IPS-20b (cell line): ENCODE data around the gene PRRT2.
"Not testable (repeated sequence)": the region's sequence is repeated elsewhere in the genome, so short reads cannot be mapped to it uniquely, and the experiment has no call there.

Experiments
- H3K27ac ChIP-seq: one replicate; pipeline ENCODE4 v1.5.1; 2013; ENCODE audit warnings: low read length
- H3K27me3 ChIP-seq: 2 replicates; pipeline ENCODE4 v1.6.1; 2013; ENCODE audit warnings: mild to moderate bottlenecking, low read length, inconsistent platforms; ENCODE audit not compliant: insufficient read depth
- H3K36me3 ChIP-seq: 2 replicates; pipeline ENCODE4 v1.6.1; 2013; ENCODE audit warnings: low read depth, mild to moderate bottlenecking, inconsistent platforms, low read length, moderate library complexity; ENCODE audit not compliant: insufficient read depth
- H3K4me1 ChIP-seq: 2 replicates; pipeline ENCODE4 v1.6.1; 2013; ENCODE audit warnings: mild to moderate bottlenecking, control low read depth, inconsistent platforms, low read length, moderate library complexity; ENCODE audit not compliant: insufficient read depth
- H3K4me3 ChIP-seq: 2 replicates; pipeline ENCODE4 v1.5.1; 2013; ENCODE audit warnings: mild to moderate bottlenecking, low read length, inconsistent platforms
- H3K9ac ChIP-seq: 2 replicates; pipeline ENCODE4 v1.6.1; 2013; ENCODE audit warnings: low read depth, mild to moderate bottlenecking, inconsistent platforms, low read length, moderate library complexity
- H3K9me3 ChIP-seq: 2 replicates; pipeline ENCODE4 v1.6.1; 2013; ENCODE audit warnings: mild to moderate bottlenecking, low read depth, low read length, inconsistent platforms; ENCODE audit not compliant: insufficient read depth

The PRRT2 gene

DNA sequence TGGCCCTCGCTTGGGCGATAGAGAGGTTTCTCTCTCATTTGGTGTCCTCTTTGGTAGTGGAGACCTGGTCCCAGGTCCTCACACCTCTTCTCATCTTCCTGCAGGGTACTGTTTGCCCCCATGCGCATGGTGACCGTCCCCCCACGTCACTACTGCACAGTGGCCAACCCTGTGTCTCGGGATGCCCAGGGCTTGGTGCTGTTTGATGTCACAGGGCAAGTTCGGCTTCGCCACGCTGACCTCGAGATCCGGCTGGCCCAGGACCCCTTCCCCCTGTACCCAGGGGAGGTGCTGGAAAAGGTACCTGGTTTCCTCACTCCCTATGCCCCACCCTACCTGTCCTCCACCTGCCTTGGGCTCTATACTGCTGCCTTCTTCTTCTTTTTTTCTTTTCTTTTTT, 18.8 kb downstream of the PRRT2 start:
- Histone ChIP-seq H3K27ac (no peak overlapping the region), H3K9me3 (no peaks in the 10 kb centered on the region), H3K9ac (no peak overlapping the region), H3K4me1 (0 out of 2 replicates have a peak, but pooled peaks cover 2% of the 10 kb centered on the region), H3K4me3 (no peak overlapping the region), H3K27me3 (no peaks in the 10 kb centered on the region), H3K36me3 (no peaks in the 10 kb centered on the region)

DNA sequence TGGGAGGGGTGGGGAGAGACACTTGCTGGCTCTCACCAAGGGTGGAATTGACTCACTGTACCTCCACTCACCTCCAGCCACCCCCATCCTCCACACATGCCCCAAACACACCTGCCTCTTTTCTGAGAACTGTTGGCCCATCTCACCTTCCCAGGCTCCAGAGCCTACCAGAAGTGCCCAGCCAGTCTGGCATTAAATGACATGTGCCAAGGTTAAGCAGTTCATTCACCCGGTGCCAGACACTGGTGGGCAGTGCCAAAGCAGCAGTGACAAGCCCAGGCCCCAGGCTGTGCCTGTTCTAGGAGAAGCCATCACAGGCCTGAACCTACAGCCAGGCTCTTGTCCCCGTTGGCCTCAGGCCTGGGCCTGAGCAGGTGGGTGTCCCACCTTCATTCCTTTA, 19.5 kb downstream of the PRRT2 start:
- H3K9me3 ChIP-seq: no peaks in the 10 kb centered on the region
- H3K4me1 ChIP-seq: no peaks in the 10 kb centered on the region
- no peaks in the 10 kb centered on the region for H3K36me3 ChIP-seq
- H3K9ac ChIP-seq: no peak overlapping the region
- no peaks in the 10 kb centered on the region for H3K27me3 ChIP-seq
- no peak overlapping the region for H3K4me3 ChIP-seq
- no peak overlapping the region for H3K27ac ChIP-seq

DNA sequence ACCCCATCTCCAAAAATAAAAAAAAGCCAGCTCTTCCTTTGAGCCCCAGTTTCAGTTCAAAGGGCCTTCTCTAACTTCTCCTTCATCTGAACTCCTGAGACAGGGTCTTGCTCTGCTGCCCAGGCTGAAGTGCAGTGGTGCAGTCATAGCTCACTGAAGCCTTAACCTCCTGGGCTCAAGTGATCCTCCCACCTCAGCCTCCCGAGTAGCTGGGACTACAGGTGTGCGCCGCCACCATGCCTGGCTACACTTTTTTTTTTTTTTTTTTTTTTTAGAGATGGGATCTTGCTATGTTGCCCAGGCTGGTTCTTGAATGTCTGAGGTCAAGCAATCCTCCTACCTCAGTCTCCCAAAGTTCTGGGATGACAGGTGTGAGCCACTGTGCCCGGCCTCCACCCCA, 21.2 kb downstream of the PRRT2 start:
- H3K27ac ChIP-seq, H3K27me3 ChIP-seq, H3K9me3 ChIP-seq, H3K4me3 ChIP-seq, H3K9ac ChIP-seq, H3K4me1 ChIP-seq, H3K36me3 ChIP-seq: not testable (repeated sequence)

DNA sequence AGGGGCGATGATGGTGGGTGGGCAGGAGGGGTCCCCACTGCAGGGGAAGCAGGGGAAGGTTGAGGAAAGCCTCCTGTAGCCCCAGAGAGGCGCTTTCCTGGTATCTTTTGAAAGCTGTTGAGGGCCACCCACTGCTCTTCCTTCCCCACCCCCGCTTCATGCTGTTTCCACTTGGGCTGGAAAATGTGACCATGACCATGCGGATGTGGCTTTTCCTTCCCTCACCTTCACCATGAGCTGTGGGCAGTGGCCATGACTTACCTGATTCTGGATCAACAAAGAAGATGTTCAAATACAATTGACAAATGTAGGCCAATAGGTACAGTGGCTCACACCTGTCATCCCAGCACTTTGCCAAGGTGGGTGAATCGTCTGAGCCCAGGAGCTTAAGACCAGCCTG, 22.1 kb downstream of the PRRT2 start:
- no peak overlapping the region for H3K9ac ChIP-seq
- no peak overlapping the region for H3K4me3 ChIP-seq
- no peaks in the 10 kb centered on the region for H3K36me3 ChIP-seq
- H3K27ac ChIP-seq: no peak overlapping the region
- no peaks in the 10 kb centered on the region for H3K27me3 ChIP-seq
- no peaks in the 10 kb centered on the region for H3K9me3 ChIP-seq
- no peaks in the 10 kb centered on the region for H3K4me1 ChIP-seq

DNA sequence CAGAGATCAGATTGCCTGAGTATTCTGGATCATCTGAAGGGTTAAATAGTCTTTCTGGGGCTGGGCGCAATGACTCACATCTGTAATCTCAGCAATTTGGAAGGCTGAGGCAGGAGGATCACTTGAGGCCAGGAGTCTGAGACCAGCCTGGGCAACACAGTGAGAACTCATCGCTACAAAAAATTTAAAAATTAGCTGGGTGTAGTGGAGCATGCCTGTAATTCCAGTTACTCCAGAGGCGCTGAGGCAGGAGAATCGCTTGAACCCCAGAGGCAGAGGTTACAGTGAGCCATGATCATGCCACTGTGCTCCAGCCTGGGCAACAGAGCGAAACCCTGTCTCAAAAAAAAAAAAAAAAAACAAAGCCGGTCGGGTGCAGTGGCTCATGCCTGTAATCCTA, 23.9 kb downstream of the PRRT2 start:
- Histone ChIP-seq H3K27me3 (no peaks in the 10 kb centered on the region), H3K9ac (no peak overlapping the region), H3K27ac (no peak overlapping the region), H3K9me3 (no peaks in the 10 kb centered on the region), H3K36me3 (no peaks in the 10 kb centered on the region), H3K4me1 (no peaks in the 10 kb centered on the region), H3K4me3 (no peak overlapping the region)

DNA sequence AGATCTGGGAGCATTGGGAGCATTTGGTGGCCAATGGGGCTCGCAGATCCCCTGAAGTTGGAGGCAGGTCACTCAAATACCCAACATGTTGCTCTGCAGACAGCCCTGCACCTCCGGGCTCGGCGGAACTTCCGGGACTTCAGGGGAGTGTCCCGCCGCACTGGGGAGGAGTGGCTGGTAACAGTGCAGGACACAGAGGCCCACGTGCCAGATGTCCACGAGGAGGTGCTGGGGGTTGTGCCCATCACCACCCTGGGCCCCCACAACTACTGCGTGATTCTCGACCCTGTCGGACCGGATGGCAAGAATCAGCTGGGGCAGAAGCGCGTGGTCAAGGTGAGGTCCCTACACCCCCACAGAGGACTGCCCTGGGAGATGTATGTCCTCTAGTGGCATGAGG, 24.6 kb downstream of the PRRT2 start:
- Histone ChIP-seq H3K4me1 (no peaks in the 10 kb centered on the region), H3K36me3 (no peaks in the 10 kb centered on the region)

DNA sequence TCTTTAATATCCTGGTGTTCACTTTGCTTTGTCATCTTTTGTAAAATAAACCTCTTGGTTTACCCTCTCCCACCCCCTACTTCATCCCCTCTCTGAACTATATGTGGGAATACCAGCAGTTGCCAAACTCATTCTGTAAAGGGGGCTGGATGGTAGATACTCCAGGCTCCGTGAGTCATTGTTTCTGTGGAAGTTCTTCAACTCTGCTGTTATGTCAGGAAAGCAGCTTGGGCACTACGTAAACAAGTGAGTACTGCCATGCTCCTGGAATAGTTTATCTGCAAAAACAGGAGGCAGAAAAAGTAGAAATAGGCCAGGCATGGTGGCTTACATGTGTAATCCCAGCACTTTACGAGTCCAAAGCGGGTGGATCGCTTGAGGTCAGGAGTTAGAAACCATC, 25.8 kb downstream of the PRRT2 start:
- Histone ChIP-seq H3K4me1 (no peaks in the 10 kb centered on the region), H3K36me3 (no peaks in the 10 kb centered on the region), H3K9ac (no peak overlapping the region), H3K9me3 (no peaks in the 10 kb centered on the region), H3K27ac (no peak overlapping the region), H3K27me3 (no peaks in the 10 kb centered on the region), H3K4me3 (no peak overlapping the region)

More for the DNA sequence above, 24.6 kb downstream of the PRRT2 start:
- Histone ChIP-seq H3K27ac (no peak overlapping the region), H3K9ac (no peak overlapping the region), H3K4me3 (no peak overlapping the region), H3K27me3 (no peaks in the 10 kb centered on the region), H3K9me3 (no peaks in the 10 kb centered on the region)

DNA sequence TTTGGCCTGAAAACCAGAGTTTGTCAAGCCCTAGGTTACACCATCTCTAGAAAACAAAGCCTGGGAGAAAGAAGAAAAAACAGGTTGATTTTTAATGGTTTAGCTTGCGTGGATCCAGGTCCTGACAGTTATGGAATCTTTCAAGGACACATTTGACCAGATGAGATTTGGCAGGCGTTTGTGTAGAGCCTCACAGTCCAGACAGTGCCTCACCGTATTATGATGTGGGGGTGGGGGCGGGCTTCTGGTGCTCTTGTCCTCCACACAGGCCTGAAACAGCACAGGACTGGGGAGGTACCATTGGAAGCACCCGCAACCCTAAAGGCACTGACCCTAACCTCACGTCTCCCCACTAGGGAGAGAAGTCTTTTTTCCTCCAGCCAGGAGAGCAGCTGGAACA, 27.8 kb downstream of the PRRT2 start:
- no peak overlapping the region for H3K4me3 ChIP-seq
- H3K36me3 ChIP-seq: no peaks in the 10 kb centered on the region
- H3K9ac ChIP-seq: no peak overlapping the region
- H3K27ac ChIP-seq: no peak overlapping the region
- H3K4me1 ChIP-seq: no peaks in the 10 kb centered on the region
- H3K27me3 ChIP-seq: no peaks in the 10 kb centered on the region
- no peaks in the 10 kb centered on the region for H3K9me3 ChIP-seq

DNA sequence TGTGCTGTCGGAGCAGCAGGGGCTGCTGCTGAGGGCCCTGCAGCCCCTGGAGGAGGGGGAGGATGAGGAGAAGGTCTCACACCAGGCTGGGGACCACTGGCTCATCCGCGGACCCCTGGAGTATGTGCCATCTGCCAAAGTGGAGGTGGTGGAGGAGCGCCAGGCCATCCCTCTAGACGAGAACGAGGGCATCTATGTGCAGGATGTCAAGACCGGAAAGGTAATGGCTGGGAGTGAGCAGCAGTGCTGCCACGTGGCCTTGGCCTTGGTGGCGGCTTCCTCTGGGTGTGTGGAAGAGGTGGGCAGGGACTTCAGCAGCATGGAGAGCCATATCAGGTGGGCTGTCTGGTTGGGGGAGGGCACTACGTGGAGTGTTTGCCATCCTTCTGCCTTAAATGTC, 28.2 kb downstream of the PRRT2 start:
- Histone ChIP-seq H3K9ac (no peak overlapping the region), H3K36me3 (no peaks in the 10 kb centered on the region), H3K9me3 (no peaks in the 10 kb centered on the region), H3K27me3 (no peaks in the 10 kb centered on the region), H3K27ac (no peak overlapping the region), H3K4me3 (no peak overlapping the region), H3K4me1 (no peaks in the 10 kb centered on the region)

DNA sequence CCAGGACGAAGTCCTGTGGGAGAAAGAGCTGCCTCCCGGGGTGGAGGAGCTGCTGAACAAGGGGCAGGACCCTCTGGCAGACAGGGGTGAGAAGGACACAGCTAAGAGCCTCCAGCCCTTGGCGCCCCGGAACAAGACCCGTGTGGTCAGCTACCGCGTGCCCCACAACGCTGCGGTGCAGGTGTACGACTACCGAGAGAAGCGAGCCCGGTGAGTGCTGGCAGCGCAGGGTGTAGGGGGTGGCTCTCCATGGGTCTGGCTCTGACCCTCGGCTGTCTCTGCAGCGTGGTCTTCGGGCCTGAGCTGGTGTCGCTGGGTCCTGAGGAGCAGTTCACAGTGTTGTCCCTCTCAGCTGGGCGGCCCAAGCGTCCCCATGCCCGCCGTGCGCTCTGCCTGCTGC, 29.6 kb downstream of the PRRT2 start:
- no peaks in the 10 kb centered on the region for H3K9me3 ChIP-seq
- no peak overlapping the region for H3K4me3 ChIP-seq
- no peaks in the 10 kb centered on the region for H3K36me3 ChIP-seq
- H3K9ac ChIP-seq: no peak overlapping the region
- no peak overlapping the region for H3K27ac ChIP-seq
- no peaks in the 10 kb centered on the region for H3K4me1 ChIP-seq
- H3K27me3 ChIP-seq: no peaks in the 10 kb centered on the region

DNA sequence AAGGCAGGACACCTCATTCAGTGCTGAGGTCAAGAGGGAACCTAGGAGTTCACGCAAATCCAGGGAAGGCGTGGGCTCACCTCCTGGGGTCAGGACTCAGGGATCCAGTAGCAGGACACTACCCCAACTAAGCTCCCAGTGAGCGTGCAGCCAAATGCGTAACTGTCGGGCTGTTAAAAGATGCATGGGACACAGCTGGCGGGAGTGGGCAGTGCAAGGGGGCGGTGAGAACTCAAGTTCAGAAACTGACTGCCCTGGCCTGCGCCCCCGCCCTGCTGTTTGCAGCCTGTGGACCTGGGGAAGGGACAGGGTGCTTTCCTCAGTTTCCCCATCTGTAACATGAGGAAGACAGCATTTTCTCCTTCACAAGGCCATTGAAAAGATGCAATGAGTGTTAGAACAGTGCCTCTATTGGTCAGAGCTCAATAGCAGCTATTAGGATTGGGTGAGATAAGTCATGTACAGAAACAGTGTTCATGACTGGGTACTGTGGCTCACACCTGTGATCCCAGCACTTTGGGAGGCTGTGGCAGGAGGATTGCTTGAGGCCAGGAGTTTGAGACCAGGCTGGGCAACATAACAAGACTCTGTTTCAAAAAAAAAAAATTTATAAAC, 30.8 kb downstream of the PRRT2 start:
- Histone ChIP-seq H3K27me3 (no peaks in the 10 kb centered on the region), H3K27ac (no peak overlapping the region), H3K4me1 (no peaks in the 10 kb centered on the region), H3K9ac (no peak overlapping the region), H3K9me3 (no peaks in the 10 kb centered on the region), H3K36me3 (no peaks in the 10 kb centered on the region), H3K4me3 (no peak overlapping the region)

DNA sequence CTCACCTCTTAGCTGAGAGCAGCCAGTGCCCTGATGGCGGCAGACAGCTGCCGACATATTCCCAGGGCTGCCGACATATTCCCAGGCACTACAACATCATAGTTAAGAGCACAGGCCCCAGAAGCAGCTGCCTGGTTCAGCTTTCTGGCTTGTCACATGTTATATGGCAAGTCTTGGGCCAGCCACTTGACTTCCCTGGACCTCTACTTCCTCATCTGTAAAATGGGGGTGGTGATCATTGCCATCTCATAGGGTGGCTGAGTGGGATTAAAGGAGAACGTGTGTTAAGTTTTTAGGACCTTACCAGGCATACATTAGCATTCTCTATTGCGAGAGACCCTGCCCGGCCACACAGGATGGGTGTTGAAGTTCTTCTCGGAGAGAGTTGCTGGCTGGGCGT, 31.9 kb downstream of the PRRT2 start:
- H3K27ac ChIP-seq: no peak overlapping the region

More for the DNA sequence above, 31.9 kb downstream of the PRRT2 start:
- no peaks in the 10 kb centered on the region for H3K4me1 ChIP-seq
- no peak overlapping the region for H3K9ac ChIP-seq
- no peaks in the 10 kb centered on the region for H3K36me3 ChIP-seq
- no peak overlapping the region for H3K4me3 ChIP-seq
- no peaks in the 10 kb centered on the region for H3K9me3 ChIP-seq
- H3K27me3 ChIP-seq: no peaks in the 10 kb centered on the region
